GM18909 (cell line): Measurements from ENCODE around the gene SCART1.
"Not testable (repeated sequence)": the region's sequence is repeated elsewhere in the genome, so short reads cannot be mapped to it uniquely, and the experiment has no call there.

Experiments used
- ATAC-seq: cut with Tn5 transposase; IDR thresholded peaks from one replicate; pipeline ENCODE4 v1.9.1; 2021; ENCODE audit warnings: mild to moderate bottlenecking; ENCODE audit not compliant: unreplicated experiment, poor library complexity

Gene SCART1

DNA sequence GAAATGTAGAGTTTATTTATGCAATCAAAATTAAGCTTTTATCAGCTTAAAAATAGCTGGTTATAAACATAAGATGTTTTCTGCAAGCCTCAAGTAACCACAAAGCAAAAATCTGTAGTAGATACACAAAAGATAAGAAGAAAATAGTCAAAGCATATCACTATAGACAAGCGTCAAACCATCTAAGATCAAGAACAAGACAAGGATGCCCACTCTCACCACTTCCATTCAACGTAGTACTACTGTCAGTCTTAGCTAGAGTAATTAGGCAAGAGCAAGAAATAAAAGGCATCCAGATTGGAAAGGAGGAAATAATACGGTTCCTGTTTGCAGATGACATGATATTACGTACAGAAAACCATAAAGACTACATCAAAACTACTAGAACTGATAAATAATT is 56.0 kb downstream of the SCART1 start:
- no peak for ATAC-seq

DNA sequence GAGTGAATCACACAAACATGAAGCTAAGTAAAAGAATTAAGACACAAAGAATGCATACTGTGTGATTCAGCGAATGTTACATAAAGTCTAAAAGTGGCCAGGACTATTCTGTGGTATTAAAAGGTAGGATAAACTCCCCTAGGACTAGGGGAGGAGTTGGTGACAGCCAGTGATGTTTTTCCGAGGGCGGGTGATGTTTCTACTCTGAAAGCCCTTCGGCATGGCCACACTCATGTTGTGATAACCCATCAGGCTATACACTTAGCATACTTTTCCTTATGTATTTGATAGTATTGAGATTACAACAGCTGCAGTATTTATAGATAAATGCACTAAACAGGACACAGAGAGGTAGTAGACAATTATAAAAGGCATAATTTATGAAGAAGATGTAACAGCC is 57.7 kb downstream of the SCART1 start:
- no peak for ATAC-seq

DNA sequence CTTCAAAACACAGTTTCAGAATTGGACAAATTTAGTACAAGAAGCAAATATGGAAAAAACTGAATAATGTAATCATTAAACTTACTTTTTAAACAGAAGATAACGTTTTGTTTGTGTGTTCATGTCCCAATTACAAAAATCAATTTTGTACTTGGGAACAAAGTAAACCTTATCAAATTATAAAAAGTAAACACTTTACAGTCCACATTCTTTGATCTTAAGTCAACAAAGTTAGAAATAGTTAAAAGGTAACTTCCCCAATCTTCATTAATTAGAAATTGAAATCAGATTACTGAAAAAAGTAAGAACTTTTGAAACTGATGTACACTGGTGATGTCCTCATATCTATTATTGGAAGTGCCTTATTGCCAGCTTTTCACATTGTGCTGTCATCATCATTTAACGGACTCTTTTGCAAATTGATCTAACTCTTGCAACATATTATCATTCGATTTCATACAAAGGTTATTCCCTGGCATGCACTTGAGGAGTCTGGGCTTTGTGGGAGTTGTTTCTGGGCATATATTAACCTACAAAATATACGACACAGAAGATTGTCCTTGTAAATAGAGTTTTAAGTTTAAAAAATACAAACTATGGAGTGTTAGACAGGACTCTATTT is 58.3 kb downstream of the SCART1 start:
- ATAC-seq = no peak

DNA sequence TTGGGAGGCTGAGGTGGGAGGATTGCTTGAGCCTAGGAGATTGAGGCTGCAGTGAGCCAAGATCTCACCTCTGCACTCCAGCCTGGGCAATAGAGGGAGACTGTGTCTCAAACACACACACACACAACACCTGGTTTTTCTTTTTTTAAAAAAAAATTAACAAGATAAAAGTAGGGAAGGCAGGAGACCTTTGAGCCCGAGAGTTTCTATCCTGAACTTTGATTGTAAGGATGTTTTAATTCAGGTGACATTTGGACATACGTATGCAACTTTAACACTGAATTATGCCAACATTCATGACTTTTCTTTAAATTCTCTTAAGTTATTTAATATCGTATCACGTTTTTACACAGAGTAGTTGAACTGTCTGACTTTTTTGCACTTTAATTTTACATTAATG is 61.7 kb downstream of the SCART1 start:
- ATAC-seq = no peak

DNA sequence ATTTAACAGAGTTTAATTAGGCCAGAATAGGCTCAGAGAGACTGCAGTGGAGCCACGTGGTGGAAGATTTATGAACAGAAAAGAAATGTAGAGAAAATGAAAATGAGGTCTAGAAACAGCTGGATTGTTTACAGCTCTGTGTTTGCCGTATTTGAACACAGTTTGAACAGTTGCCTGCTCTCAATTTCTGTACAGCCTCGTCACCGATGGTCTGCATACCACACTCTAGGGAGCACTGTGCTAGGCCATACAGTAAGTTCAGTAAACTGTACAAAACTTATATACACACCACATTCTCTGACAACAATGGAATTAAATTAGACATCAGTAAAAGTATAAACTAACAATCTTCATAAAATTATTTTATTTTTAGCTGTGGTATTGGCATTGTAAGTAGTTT is 62.3 kb downstream of the SCART1 start:
- ATAC-seq = no peak

DNA sequence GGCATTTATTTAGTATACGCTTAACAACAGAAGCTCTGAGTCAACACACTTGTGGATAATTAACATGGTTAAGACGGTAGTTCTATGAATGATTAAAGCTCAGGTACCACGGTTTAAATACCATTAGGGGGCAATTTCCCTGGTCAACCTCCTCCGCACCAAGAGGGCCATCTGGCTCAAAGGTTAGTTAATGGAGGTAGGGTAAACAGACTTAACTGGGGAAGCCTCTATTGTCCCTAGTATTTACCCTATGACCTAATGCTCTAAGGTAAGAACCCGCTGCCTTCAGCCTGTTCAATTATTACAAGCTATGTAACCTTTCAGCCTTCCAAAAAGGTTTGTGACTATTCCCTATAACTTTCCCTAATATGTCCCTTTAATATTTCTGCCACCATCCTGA is 64.8 kb downstream of the SCART1 start:
- not testable (repeated sequence) for ATAC-seq
